22Rv1 (cell line): ENCODE measurements around the gene ZNF846.
"Not testable (repeated sequence)": the region's sequence is repeated elsewhere in the genome, so short reads cannot be mapped to it uniquely, and the experiment has no call there.

Experiments used
- H3K27ac ChIP-seq: fragments of 450-650 bp; 2 replicates; pipeline ENCODE4 v1.5.1; 2017
- CTCF ChIP-seq: fragments of 450-650 bp; IDR thresholded peaks from 2 replicates; pipeline ENCODE4 v1.5.1; 2017; ENCODE audit warnings: mild to moderate bottlenecking
- ZFX ChIP-seq: fragments of 450-650 bp; IDR thresholded peaks from 2 replicates; pipeline ENCODE4 v1.6.1; 2017; ENCODE audit warnings: antibody characterized with exemption, borderline replicate concordance

The ZNF846 gene

DNA sequence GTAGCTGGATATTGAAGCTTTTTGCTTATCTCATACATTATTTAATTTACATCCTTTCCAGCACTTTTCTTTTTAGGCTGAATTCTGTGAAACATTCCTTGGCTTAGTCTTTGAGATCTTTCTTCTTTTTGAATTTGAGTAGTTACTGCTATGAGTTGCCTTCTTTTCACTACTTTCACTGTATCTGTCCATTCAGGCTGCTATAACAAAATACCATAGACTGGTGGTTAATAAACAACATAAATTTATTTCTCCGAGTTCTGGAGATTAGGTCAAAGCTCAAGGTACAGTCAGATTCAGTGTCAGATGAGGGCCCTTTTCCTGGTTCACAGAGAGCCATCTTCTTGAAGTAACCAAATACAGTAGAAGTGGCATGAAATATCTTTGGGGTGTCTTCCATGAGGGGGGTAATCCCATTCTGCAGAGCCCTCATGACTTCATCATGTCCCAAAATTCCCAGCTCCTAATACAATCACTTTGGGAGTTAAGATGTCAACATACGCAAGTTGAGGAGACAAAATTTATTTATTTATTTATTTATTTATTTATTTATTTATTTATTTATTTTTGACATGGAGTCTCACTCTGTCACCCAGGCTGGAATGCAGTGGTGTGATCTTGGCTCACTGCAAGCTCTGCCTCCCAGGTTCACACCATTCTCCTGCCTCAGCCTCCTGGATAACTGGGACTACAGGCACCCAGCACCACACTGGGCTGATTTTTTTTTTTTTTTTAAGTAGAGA is 15.7 kb downstream of the ZNF846 start:
- TF ChIP-seq ZFX (no peak), CTCF (no peak)
- no peak overlapping the region for H3K27ac ChIP-seq

- TF ChIP-seq CTCF = no peak
- no peak for TF ChIP-seq ZFX
These were observed 17.1 kb downstream of the ZNF846 start for GRCh38 chr19:9751446-9751845.

DNA sequence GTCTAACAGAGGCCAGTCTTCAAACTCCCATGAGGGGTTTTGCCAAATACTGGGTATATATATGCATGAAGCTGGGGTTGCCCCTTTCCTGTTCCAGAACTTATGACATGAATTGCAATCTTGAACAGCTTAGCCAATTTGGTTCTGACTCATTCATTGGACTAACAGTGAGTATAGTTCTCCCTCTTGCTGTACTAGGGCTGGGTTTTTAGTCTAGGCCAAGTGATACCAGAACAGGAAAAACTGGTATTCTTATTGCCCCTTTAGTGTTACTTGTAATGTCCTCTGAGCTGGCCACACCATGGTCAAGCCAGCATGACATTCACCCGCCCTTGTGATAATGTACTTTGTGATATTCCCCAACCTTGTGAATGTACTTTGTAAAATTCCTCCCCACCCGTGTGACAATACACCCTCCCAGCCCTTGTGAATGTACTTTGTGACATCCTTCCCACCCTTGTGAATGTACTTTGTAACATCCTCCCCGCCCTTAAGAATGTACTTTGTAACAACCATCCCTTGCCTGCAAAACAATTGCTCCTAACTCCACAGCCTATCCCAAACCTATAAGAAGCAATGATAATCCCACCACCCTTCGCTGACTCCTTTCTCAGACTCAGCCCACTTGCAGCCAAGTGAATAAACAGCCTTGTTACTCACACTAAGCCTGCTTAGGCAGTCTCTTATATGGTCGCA is 26.9 kb downstream of the ZNF846 start:
- no peak for TF ChIP-seq ZFX
- no peak overlapping the region for H3K27ac ChIP-seq

More at GRCh38 chr19:9751446-9751845, 17.1 kb downstream of the ZNF846 start:
- no peak overlapping the region for H3K27ac ChIP-seq

DNA sequence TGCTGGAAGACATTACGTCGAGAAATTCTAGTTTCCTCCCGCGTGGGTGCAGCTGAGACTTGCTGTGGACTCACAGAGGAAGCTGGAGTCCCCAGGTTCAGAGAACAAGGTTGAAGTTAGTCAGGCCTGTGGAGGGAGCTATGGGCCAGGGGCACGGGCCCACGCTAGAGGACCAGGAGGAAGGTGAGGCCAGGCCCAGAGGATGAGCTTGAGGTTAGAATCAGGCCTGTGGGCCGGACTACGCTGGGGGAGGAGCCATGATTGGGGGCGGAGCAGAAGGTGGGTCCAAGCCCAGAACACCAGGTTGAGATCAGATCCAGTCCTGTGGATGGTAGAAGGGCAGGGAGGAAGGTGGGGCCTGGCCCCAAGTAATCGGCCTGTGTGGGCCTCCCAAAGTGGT is 32.6 kb downstream of the ZNF846 start:
- TF ChIP-seq CTCF (no peak), ZFX (no peak)
- no peak overlapping the region for H3K27ac ChIP-seq

- H3K27ac ChIP-seq = not testable (repeated sequence)
These were observed 38.5 kb downstream of the ZNF846 start for GRCh38 chr19:9730056-9730455.

DNA sequence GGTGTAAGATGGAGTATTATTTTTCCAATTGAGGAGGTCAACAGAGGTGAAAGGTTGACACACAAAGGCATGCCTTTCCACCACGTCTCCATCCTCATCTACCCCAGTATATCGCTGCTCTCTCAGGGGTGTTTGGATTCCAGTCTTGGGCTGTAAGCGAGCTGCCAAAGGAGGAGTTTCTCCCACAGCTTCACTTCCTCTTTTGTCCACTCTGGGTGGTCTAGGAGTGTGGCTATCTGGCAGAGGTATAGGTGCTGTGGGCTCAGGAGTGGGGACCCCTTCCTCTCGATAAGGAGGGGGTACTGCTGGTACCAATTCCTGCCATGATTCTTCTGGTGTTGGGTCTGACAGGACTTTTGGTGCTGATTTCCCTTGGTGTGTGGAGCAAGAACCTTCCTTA is 39.4 kb downstream of the ZNF846 start:
- TF ChIP-seq ZFX (no peak), CTCF (no peak)
- H3K27ac ChIP-seq = no peak overlapping the region

DNA sequence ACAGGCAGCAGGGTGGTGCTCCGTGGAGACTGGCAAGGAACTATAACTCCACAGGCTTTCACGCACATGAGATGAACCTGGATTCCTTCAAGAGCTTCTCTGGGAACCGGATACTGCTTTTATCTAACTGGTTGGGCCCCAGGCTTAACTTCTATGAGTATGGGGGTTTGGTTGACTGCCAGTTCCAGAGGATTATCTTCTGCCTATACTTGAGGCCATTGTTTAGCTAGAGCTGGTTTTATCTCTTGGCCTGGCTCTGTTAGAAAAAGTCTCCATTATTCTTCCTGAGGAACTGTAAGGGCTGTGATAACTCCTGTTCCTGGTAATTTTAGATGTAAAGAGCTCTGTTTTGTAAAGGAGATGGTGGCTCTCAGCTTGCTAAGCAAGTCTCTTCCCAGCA is 40.9 kb downstream of the ZNF846 start:
- no peak for TF ChIP-seq CTCF
- TF ChIP-seq ZFX = no peak
- no peak overlapping the region for H3K27ac ChIP-seq

DNA sequence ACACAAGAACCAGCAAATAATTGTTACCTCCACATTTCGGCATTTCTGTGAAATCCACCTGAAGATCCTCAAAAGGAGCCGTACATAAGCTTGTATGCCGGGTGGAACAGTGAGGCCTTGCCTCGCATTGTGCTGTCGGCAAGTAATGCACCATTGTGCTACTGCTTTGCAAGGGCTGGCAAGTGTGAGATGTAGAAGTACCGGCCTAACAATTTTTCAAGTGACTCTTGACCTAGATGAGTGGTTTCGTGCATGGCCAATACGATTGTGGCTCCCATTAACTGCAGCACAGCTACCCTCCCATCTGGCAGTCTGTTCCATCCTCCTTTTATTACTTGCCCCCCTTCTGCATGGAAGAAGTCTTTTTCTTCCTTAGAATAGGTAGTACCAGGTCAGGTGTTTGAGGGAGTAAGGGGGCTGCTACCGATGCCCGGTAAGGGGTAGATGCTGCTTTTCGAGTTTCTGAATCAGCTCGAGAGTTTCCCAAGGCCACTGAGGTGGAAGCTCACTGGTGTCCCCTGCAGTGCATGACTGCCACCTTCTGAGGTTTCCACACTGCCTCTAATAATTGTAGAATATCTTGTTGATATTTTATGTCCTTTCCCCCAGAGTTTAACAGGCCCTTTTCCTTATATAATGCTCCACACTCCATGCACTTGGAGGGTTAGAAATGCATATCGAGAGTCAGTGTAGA is 42.9 kb downstream of the ZNF846 start:
- H3K27ac ChIP-seq = not testable (repeated sequence)
